Measurements from ENCODE around the gene PLIN5.
"Not testable (repeated sequence)": the region's sequence is repeated elsewhere in the genome, so short reads cannot be mapped to it uniquely, and the experiment has no call there.

Gene PLIN5

DNA sequence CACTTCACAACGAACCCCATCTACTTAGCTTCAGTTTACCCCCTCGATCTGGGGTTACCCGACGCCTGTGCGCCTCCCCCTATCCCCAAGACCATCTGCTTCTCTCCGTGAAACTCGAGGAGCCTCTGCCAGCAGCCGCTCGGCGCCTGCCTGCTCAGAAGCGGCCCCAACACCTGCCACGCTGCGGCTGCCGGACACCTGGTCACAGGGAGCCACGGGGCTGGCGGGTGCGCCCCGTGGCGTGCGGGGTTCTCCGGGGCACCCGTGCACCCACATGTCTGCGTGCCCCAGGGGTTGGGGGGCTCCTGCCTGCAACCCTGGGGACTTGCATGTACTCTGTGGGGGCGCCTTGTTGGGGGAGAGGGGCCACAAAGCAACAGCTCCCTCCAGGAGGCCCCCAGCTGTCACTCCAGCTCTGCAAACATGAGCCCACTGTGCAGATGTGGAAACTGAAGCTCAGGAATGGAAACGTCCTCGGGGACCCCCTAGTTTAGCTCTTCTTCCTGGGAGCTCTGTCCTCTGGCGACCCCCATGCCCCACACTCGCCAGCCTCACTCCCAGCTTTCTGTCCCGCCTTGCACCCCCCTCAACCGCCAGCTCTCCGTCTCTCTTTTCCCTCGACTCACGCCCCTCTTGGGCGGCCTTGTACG lies 31.5 kb upstream of the PLIN5 start:
- DNase-seq: no peak

GRCh38 chr19:4563562-4563961 lies 28.5 kb upstream of the PLIN5 start:
- DNase-seq: not testable (repeated sequence)

DNA sequence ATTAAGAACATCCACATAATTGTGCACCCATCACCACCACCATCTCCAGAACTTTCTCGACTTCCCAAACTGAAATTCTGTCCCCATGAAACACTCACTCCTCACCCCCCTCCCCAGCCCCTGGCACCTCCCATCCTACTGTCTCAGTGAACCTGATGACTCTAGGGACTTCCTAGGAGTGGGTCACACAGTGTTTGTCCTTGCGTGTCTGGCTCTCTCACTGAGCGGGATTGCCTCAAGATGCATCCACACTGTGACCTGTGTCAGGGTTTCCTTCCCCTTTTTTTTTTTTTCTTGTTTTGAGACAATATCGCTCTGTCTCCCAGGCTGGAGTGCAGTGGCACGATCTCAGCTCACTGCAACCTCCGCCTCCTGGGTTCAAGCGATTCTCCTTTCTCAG lies 27.1 kb upstream of the PLIN5 start:
- not testable (repeated sequence) for DNase-seq

- no peak for DNase-seq
Measured at GRCh38 chr19:4559569-4559968, 24.5 kb upstream of the PLIN5 start, which contains the start of gene SEMA6B. TSS of gene SEMA6B (minus strand) at chr19:4559684. CDS start at chr19:4558457, 1,227 bp downstream.

DNA sequence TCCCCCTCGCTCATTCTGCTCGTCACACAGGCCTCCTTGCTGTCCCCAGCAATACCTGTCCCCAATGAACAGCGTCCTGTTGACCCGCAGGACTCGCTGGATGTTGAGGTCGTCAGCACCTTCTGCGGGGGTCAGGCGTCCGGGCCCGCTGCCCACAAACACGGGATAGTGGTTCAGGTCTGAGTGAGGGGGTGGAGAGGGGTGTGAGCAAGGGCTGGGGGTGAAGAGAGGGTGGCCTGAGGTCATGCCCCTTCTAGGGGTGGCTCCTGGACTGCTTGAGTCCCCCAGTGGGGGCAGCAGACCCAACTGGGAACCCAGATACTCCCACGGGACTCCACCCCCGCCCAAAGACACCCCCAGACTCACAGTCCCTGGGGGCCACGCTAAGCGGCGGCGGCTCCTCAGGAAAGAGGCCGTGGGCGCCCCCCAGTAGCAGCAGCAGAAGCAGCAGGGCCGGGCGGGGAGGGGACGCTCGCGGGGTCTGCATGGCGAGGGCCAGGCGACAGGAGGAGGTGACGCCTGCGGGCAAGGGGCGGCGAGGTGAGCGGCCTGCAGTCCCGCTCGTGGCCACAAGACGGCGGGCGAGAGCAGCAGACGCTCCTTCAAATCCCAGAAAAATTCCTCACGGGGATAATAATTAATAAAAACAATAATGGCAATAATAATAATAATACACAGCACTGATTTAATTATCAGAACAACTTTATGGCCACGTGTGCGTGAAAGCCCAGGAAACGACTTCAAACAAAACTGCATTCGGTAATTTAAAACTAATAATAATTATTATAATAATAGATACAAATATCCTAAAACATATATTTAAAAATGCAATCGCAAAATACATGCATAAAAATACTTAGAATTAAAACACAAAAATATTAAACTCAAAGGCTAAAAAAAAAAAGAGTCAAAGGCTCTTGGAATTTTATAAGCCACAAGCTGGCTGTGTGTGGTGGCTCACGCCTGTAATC lies 23.2 kb upstream of the PLIN5 start:
- DNase-seq: no peak

DNA sequence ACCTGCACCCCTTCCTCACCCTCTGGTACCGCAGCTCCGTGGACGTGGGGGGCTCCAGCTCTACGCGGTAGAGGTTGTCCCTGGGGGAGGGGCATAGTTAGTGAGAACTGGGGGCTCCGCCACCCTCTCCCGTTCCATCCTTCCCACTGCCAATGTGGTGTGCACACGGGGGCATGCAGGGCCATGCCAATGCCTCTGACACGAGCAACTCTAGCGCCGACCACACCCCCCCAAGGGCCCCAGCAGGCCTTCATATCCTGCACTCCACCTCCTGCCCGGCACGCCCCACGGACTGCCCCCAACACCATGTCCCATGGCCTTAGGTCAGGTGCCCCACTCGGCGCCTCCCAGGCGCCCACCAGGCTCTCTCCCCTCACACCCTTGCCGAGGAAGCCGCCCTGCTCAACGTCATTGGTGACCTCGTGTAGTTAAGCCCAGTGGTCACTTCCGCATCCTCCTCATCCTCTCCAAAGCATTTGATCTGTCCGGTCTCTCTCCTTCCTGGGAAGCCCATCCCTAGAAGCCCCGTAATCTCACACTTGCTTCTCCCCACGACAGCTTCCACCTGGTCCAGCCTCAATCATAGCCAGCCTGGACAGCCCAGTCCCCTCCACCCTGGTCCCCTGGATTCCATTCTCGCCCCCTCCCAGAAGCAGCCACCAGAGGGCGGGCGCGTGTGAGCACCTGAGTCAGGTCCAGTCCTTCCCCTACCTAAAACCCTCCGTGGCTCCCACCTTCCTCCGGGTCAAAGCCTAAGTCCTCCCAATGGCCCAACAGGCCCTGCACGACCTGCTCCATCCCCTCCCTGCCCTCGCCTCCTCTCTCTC lies 22.3 kb upstream of the PLIN5 start:
- DNase-seq: no peak

- no peak for DNase-seq
Measured at GRCh38 chr19:4556597-4557127, 21.6 kb upstream of the PLIN5 start.

GRCh38 chr19:4555657-4556561 lies 20.9 kb upstream of the PLIN5 start:
- no peak for DNase-seq

GRCh38 chr19:4554717-4555116 lies 19.7 kb upstream of the PLIN5 start:
- no peak for DNase-seq

DNA sequence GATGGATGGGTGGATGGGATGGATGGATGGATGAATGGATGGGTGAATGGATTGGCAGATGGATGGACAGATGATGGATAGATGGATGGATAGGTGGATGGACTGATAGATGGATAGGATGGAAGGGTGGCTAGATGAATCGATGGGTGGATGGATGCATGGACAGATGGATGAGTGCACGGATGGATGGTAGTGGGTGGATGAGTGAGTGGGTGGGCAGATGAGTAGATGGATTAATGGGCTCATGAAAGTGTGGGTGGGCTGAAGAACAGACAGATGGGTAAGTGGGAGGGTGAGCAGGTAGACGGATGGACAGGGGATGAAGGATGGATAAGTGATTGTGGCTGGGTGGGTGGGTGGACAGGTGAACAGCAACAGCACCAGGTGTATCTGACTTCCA lies 18.8 kb upstream of the PLIN5 start:
- no peak for DNase-seq

DNA sequence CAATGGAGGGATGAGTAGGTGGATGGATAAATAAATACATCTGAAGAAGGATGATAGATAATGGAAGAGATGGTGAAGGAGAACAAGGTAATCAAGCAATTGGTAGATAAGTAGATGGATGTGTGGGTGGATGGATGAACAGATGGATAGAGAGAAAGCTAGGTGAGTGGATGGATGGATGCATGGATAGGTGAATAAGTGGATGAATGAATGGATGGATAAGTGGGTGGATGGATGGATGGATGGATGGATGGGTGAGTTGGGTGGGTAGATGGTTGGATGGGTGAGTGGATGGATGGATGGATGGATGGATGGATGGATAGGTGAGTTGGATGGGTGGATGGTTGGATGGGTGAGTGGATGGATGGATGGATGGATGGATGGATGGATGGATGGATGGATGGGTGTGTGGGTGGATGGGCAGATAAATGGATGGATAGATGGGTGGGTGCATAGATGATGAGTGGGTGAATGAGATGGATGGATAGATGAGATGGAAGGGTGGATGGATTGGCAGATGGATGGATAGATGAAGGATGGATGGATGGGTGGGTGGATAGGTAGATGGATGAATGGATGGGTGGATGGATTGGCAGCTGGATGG lies 18.2 kb upstream of the PLIN5 start:
- DNase-seq: no peak

DNA sequence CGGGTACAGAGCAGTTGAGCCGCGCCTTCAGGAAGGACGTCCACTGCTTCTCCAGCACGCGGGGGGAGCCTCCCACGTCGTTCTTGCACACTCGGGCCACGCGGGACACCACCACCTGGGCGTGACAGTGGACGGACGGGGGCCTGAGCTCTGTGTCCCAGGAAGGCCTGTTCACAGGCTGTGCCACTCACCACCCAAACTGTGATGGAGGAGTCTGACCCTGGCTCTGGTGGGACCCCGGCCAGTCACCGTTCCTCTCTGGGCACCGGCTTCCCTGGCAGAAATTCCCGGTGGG lies 17.4 kb upstream of the PLIN5 start:
- DNase-seq: no peak

DNA sequence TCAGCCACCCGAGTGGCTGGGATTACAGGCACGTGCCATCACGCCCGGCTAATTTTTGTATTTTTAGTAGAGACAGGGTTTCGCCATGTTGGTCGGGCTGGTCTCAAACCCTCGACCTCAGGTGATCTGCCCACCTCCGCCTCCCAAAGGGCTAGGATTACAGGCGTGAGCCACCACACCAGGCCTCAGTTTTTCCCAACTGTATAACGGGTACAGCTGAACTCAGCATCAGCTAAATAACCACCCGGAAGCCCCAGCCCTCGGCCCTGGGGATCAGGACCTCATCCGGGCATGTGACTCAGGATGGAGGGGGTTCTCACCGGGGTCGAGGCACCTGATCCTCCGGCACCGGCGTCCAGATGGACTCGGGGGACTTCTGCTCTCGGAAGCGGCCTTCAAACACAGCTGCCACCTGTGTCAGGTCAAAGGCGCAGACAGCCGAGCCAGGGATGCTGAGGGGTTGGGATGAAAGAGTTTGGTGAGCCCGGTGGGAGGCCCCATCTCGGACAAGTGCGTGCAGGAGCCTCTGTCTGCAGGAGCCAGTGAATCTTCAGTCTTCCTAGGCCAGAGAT lies 15.5 kb upstream of the PLIN5 start:
- no peak for DNase-seq

GRCh38 chr19:4550018-4550417 lies 15.0 kb upstream of the PLIN5 start:
- no peak for DNase-seq

DNA sequence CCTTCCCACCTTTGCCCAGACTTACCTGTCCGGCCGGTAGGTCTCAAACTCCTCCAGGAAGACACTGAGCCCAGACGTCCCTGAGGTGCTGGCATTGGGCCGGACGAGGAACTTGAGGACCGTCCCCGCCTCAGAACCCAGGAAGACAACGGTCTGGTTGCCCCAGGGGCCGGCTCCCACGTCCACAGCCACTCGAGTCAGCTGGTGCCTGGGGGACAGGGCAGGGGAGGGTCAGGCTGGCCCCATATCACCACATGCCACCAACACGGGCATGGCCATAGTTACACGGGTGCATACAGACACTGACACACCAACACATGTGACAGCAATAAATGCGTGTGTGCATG lies 13.2 kb upstream of the PLIN5 start:
- no peak for DNase-seq

- no peak for DNase-seq
Measured at GRCh38 chr19:4547303-4548237, 12.5 kb upstream of the PLIN5 start.

- no peak for DNase-seq
Measured at GRCh38 chr19:4543842-4544647, 9.0 kb upstream of the PLIN5 start.

DNA sequence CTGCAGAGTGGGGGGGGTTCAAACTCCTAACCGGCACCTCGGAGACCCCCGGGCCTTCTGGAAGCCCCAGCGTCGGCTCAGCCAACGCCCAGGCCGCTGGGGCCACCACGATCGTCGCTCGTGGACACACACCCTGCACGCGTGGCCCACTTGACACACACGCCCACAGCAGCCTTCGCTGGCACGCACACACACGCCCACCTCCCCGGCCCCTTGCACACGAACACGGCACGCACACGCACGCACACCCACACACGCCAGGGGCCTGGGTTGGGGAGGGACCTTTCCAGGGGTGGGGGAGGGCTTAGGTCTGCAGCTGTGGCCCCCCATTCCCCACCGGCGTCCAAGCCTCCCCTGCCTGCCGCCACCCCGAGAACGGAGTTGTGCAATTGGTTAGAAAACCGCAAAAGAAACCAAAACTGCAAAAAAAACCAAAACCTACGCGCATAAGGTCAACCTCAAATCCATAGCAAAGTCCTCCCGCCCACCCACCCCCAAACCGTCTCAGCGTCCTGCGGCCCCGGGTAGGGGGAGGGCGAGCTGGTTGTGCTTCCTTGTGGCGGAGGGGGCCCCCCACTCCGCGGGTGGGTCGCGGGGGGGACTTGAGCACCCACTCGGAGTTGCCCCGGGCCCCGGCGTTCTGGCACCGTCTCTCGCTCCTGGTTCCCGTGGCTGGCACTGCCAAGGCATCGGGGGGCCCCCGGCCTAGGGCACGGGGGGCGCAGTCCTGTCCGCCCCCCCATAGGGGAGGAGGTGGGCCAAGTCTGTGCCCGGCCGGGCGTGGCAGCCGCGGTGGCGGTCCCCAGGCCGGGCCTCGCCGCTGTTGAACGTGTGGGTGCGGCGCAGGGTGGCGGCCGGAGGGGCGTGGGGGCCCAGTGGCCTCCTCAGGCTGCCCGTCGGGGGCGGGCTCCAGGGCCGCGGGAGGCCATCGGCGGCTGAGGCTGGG lies 8.1 kb upstream of the PLIN5 start:
- no peak for DNase-seq

Measured in cerebellar nuclear complex (tissue), 1 donor.